ENCODE measurements around the gene CDK2.
A peak's percentile ranks its signal among the peaks of the same experiment; 100 is the strongest.
"Not testable (repeated sequence)": the region's sequence is repeated elsewhere in the genome, so short reads cannot be mapped to it uniquely, and the experiment has no call there.

CDK2 gene

GRCh38 chr12:55982319-55982936 is 15.8 kb downstream of the CDK2 start:
- DNase-seq = no peak

- DNase-seq = no peak
Observed at GRCh38 chr12:55983232-55983842, 16.7 kb downstream of the CDK2 start.

GRCh38 chr12:55984861-55985260 is 18.2 kb downstream of the CDK2 start:
- no peak for DNase-seq

- no peak for DNase-seq
Observed at GRCh38 chr12:55985341-55985740, 18.7 kb downstream of the CDK2 start.

- DNase-seq = not testable (repeated sequence)
Observed at GRCh38 chr12:55985976-55986375, 19.3 kb downstream of the CDK2 start.

GRCh38 chr12:55991110-55991509 is 24.5 kb downstream of the CDK2 start:
- DNase-seq = no peak

GRCh38 chr12:55993230-55993853 is 26.7 kb downstream of the CDK2 start:
- no peak for DNase-seq

- no peak for DNase-seq
Observed at GRCh38 chr12:55995366-55995765, 28.7 kb downstream of the CDK2 start.

- DNase-seq = peak; percentile 13 to 73
Observed at GRCh38 chr12:55996201-55996714, 29.6 kb downstream of the CDK2 start.

GRCh38 chr12:55996715-55997534 is 30.3 kb downstream of the CDK2 start, which contains the start of gene SUOX:
SUOX (plus strand) TSS chr12:55997276; CDS start chr12:56002222, 4,946 bp downstream.
- peak; percentile 95 to 97 for DNase-seq

- DNase-seq = no peak
Observed at GRCh38 chr12:55997535-55997859, 30.9 kb downstream of the CDK2 start.

GRCh38 chr12:55999522-55999921 is 32.9 kb downstream of the CDK2 start:
- not testable (repeated sequence) for DNase-seq

- DNase-seq = not testable (repeated sequence)
Observed at GRCh38 chr12:55999999-56000540, 33.4 kb downstream of the CDK2 start.

- no peak for DNase-seq
Observed at GRCh38 chr12:56001487-56002100, 35.0 kb downstream of the CDK2 start.

- DNase-seq = not testable (repeated sequence)
Observed at GRCh38 chr12:56003376-56003775, 36.7 kb downstream of the CDK2 start.

GRCh38 chr12:56004211-56004610 is 37.6 kb downstream of the CDK2 start:
- DNase-seq = no peak

GRCh38 chr12:56007564-56008559 is 41.2 kb downstream of the CDK2 start:
- DNase-seq = peak in 1 of 2 experiments; percentile 53

GRCh38 chr12:56010111-56010570 is 43.5 kb downstream of the CDK2 start:
- DNase-seq = no peak

- no peak for DNase-seq
Observed at GRCh38 chr12:56011509-56012090, 45.0 kb downstream of the CDK2 start.

- DNase-seq = no peak
Observed at GRCh38 chr12:56013482-56013881, 46.9 kb downstream of the CDK2 start.

GRCh38 chr12:56014205-56014604 is 47.6 kb downstream of the CDK2 start:
- DNase-seq = no peak

Measured in SW 1271 (cell line).